Measurements from ENCODE around the gene PKNOX2.

PKNOX2 gene

DNA sequence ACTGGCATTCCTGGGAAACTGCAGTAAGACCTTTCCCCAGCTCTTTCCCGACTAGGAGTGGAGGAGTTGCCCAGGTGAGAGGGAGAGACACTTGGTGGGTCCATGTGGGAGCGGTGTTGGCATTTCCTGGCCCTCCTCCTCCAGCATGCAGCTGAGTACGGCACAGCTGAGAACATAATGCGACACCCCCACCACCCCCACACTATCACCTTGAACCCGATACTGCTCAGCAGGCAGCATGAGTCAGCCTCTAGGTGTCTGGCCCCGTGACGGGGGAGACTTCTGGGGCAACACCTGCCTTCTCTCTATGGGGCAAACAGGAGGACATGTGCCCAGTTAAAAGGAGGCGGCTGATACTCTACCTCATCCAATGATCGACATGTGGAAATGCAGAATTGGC is 64.4 kb downstream of the PKNOX2 start:
- TF ChIP-seq POLR2AphosphoS5 (IDR thresholded peaks at IDR 0.05; ENCODE audit: low read depth, low read length) (no peak), FOXP2 (optimal IDR thresholded peaks at IDR 0.05; ENCODE audit: borderline replicate concordance, extremely low read depth, extremely low read length, insufficient read depth) (no peak), REST (IDR thresholded peaks at IDR 0.05; ENCODE audit: insufficient read depth in 1 of 2, low read depth in 2 of 2, low read length in 2 of 2) (no peak), TAF1 (IDR thresholded peaks at IDR 0.05; ENCODE audit: borderline replicate concordance, insufficient read depth, low read length) (no peak), SIN3A (IDR thresholded peaks at IDR 0.05; ENCODE audit: borderline replicate concordance, insufficient read depth, low read length) (no peak)

DNA sequence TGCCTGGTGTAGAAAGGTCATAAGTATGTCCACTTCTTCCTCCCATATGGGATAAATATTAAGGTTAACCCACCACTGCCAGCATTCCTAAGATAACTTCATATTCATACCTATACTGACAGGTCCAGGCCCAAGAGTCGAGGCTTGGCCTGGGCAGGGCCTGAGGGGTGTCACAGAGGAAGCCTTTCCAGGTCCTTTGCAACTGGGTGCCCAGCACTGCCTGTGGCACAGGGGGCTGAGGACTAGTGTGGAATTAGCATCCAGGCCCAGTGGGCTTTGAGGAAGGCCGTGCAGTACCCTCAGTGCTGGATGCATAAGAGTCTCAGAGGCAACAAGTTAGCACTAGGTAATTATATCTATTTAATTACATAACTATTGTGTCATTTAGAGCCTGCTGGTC is 65.4 kb downstream of the PKNOX2 start:
- TF ChIP-seq TAF1 (IDR thresholded peaks at IDR 0.05; ENCODE audit: borderline replicate concordance, insufficient read depth, low read length) (no peak), FOXP2 (optimal IDR thresholded peaks at IDR 0.05; ENCODE audit: borderline replicate concordance, extremely low read depth, extremely low read length, insufficient read depth) (no peak), REST (IDR thresholded peaks at IDR 0.05; ENCODE audit: insufficient read depth in 1 of 2, low read depth in 2 of 2, low read length in 2 of 2) (no peak), POLR2AphosphoS5 (IDR thresholded peaks at IDR 0.05; ENCODE audit: low read depth, low read length) (no peak), SIN3A (IDR thresholded peaks at IDR 0.05; ENCODE audit: borderline replicate concordance, insufficient read depth, low read length) (no peak)

DNA sequence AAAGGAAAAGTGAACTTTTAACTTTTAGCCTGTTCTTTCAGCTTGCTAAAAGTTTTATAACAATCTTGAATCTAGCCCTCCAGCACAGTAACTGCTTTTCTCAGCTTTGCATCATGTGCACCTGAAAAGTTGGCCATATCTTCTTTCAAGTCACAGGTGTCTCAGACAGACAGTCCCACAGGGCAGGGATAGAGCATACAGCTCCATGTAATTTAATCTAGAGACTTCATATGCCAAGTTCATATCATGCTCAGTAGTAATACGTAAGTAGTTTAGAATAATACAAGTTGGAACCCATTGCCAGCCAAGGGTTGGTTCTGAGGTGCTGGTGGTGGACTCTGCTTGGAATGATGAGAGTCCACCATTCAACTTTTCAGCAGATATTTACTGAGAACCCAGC is 68.6 kb downstream of the PKNOX2 start:
- TF ChIP-seq POLR2AphosphoS5 (IDR thresholded peaks at IDR 0.05; ENCODE audit: low read depth, low read length) = no peak
- no peak for TF ChIP-seq SIN3A (IDR thresholded peaks at IDR 0.05; ENCODE audit: borderline replicate concordance, insufficient read depth, low read length)
- TF ChIP-seq REST (IDR thresholded peaks at IDR 0.05; ENCODE audit: insufficient read depth in 1 of 2, low read depth in 2 of 2, low read length in 2 of 2) = no peak
- TF ChIP-seq FOXP2 (optimal IDR thresholded peaks at IDR 0.05; ENCODE audit: borderline replicate concordance, extremely low read depth, extremely low read length, insufficient read depth) = no peak
- TF ChIP-seq TAF1 (IDR thresholded peaks at IDR 0.05; ENCODE audit: borderline replicate concordance, insufficient read depth, low read length) = no peak

DNA sequence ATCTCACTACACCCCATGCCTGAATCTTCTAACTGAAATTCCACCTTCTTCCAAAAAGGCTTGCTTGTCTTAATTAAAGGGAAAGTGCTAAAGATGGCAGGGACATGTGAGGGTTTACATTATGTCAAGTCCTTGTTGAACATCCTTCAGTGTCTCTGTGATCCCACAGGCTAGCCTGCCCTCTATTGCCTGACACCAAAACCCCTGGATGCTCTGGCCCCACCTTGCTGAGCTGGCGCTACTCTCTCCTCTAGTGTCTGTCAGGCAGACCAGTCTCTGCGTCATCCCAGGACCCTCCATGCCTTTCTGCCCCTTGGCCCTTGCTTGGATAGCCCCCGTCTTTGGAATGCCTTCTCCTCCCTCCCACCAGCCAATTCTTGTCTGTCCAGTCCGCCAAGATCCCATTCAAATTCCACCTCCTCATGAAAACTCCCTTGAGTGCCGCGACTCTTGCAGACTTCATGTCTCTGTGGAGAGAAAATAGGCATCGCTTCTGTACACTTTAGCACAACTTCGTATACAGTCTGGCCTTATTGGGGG is 69.3 kb downstream of the PKNOX2 start:
- TF ChIP-seq REST (IDR thresholded peaks at IDR 0.05; ENCODE audit: insufficient read depth in 1 of 2, low read depth in 2 of 2, low read length in 2 of 2) (no peak), FOXP2 (optimal IDR thresholded peaks at IDR 0.05; ENCODE audit: borderline replicate concordance, extremely low read depth, extremely low read length, insufficient read depth) (no peak), POLR2AphosphoS5 (IDR thresholded peaks at IDR 0.05; ENCODE audit: low read depth, low read length) (no peak), TAF1 (IDR thresholded peaks at IDR 0.05; ENCODE audit: borderline replicate concordance, insufficient read depth, low read length) (no peak), SIN3A (IDR thresholded peaks at IDR 0.05; ENCODE audit: borderline replicate concordance, insufficient read depth, low read length) (no peak)

DNA sequence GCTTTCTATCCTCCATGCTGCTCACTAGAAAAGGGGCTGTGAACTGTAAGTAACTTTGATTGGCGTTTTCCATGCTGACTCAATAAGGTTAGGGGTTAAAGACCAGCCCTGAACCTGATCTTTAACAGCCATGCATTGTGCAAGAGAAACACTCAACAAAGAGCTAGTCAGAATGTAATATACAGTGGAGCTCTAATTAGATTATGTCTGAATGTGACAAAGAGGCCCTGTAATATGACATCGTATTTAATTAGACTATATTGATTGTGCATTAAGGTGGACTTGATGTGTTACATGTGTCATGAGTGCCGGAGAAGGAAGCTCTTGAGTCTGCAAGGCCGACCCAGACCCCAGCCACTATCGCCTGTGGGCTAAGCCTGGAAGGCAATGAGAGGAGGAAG is 70.5 kb downstream of the PKNOX2 start:
- no peak for TF ChIP-seq POLR2AphosphoS5 (IDR thresholded peaks at IDR 0.05; ENCODE audit: low read depth, low read length)
- TF ChIP-seq SIN3A (IDR thresholded peaks at IDR 0.05; ENCODE audit: borderline replicate concordance, insufficient read depth, low read length) = 0 out of 2 replicates have a peak, but pooled peaks have one; percentile 21
